Uterus (tissue), 4 donors: Measurements from ENCODE around the gene KPNA4. TPM values are rescaled to one million over a fixed set of nuclear protein-coding genes. Genes with fewer than 3 reads are reported as not detected.

Experiments
- DNase-seq, 2 donors: peaks; one replicate each; pipeline ENCODE4 v3.0.0-alpha.2; 2019 to 2020
- H3K27ac ChIP-seq, 2 donors: fragments of 200-600 bp; sonication (generic); 1 replicate in 1 of 2; 2 replicates in 1 of 2; pipeline ENCODE4 v1.5.1; 2016 to 2018
- H3K27me3 ChIP-seq, 2 donors: fragments of 200-600 bp; sonication (generic); one replicate each; pipeline ENCODE4 v1.5.1; 2018 to 2019; ENCODE audit warnings: control low read depth in 1 of 2
- H3K36me3 ChIP-seq, 2 donors: fragments of 200-600 bp; sonication (generic); one replicate each; pipeline ENCODE4 v1.5.1; 2019; ENCODE audit warnings: control low read depth in 1 of 2
- H3K4me1 ChIP-seq, 2 donors: fragments of 200-600 bp; sonication (generic); one replicate each; pipeline ENCODE4 v1.5.1; 2018 to 2019; ENCODE audit warnings: control low read depth in 1 of 2
- H3K4me3 ChIP-seq, 2 donors: fragments of 200-600 bp; sonication (generic); 1 replicate in 1 of 2; 2 replicates in 1 of 2; pipeline ENCODE4 v1.5.1; 2018 to 2019; ENCODE audit warnings: mild to moderate bottlenecking in 1 of 2
- H3K9me3 ChIP-seq, 2 donors: fragments of 200-600 bp; sonication (generic); one replicate each; pipeline ENCODE4 v1.5.1; 2019; ENCODE audit warnings: control low read depth in 1 of 2
- POLR2A ChIP-seq, 2 donors: fragments of 450-650 bp; IDR thresholded peaks; one replicate each; pipeline ENCODE4 v1.6.1; 2016; ENCODE audit warnings: antibody characterized with exemption in 2 of 2, mild to moderate bottlenecking in 1 of 2, moderate library complexity in 1 of 2
- intact Hi-C: fragments of 100-400 bp; cut with DNase I; formaldehyde crosslinking; loops from one replicate; pipeline ENCODE4 v1.15.1; 2023; ENCODE audit warnings: low total_unique reads
- total RNA-seq, 4 donors: library from RNA; depleted of rRNA in 3 of 4; stranded (reverse); fragments of >200 nt in 3 of 4; gene quantifications; one replicate each; pipeline versions ENCODE4 v1.1.0 to v1.2.4, GENCODE V29; 2014 to 2023
- TF ChIP-seq, protein P1 (sequence below), 4 experiments: fragments of 200-600 bp in 2 of 4; fragments of 450-650 bp in 2 of 4; sonication (generic) in 2 of 4; IDR thresholded peaks; one replicate each; pipeline ENCODE4 v1.5.1; 2016 to 2019; ENCODE audit warnings: antibody characterized with exemption in 4 of 4, mild to moderate bottlenecking in 2 of 4, moderate library complexity in 1 of 4
- donor health status: DM: yes; HTN: yes; CAD: no.

KPNA4 gene
- total RNA-seq, 4 donors from 2014 or later: 18.5 to 72.7 (median 33.5) TPM

DNA sequence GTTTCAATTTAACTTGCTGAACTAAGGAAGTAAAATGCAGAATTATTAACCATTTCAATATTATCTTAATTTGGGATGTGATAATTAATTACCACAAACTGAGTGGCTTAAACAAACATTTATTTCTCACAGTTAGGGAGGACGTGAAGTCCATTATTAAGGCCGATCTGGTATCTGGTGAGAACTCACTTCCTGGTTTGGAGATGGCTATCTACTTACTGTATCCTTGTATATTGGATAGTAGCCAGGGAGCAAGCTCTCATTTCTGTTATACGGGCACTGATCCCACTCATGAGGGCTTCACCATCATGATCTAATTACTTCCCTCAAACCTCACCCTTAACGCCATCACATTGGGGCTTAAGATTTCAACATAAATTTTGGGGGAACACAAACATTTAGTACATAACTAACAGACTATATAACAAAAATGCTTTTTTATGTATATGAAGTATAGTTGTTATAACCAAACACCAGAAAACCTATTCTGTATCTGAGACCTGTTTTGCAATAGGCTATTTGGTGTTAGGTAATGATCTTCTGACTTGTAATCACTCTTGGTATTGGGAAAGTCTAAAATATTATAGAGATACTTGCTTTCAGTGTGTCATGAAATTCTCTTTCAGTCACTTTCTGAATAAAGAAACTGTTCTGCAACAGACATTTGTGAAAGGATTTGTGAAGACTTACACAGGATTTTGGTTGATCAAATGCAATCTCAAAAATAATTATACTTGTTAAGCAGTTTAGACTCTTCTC, 4.7 kb upstream of the KPNA4 start:
- Histone ChIP-seq H3K36me3 (no peaks in the 10 kb centered on the region), H3K27me3 (no peaks in the 10 kb centered on the region), H3K4me1 (peaks cover 0 to 6% of the 10 kb centered on the region in 2 donors), H3K9me3 (no peaks in the 10 kb centered on the region), H3K4me3 (no peak overlapping the region), H3K27ac (no peak overlapping the region)
- TF ChIP-seq POLR2A (IDR thresholded peaks at IDR 0.05): no peak
- TF ChIP-seq, protein P1, sequence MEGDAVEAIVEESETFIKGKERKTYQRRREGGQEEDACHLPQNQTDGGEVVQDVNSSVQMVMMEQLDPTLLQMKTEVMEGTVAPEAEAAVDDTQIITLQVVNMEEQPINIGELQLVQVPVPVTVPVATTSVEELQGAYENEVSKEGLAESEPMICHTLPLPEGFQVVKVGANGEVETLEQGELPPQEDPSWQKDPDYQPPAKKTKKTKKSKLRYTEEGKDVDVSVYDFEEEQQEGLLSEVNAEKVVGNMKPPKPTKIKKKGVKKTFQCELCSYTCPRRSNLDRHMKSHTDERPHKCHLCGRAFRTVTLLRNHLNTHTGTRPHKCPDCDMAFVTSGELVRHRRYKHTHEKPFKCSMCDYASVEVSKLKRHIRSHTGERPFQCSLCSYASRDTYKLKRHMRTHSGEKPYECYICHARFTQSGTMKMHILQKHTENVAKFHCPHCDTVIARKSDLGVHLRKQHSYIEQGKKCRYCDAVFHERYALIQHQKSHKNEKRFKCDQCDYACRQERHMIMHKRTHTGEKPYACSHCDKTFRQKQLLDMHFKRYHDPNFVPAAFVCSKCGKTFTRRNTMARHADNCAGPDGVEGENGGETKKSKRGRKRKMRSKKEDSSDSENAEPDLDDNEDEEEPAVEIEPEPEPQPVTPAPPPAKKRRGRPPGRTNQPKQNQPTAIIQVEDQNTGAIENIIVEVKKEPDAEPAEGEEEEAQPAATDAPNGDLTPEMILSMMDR (IDR thresholded peaks at IDR 0.05): no peak
- intact Hi-C loops: no loop called here
- DNase-seq: no peak

DNA sequence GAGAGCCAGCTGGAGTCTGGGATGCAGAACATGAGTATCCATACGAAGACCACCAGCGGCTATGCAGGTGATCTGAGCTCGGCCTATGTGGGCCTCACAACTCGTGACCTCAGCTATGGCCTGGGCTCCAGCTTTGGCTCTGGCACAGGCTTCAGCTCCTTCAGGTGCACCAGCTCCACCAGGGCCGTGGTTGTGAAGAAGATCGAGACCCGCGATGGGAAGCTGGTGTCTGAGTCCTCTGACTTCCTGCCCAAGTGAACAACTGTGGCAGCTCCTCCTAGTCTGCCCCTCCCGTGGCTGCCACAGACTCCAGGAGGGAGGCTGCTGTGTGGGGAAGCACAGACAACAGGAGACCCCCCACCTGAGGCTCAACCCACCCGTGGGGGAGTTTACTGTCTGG, 3.6 kb upstream of the KPNA4 start:
- intact Hi-C loops: no loop called here
- H3K9me3 ChIP-seq: no peaks in the 10 kb centered on the region
- TF ChIP-seq, protein P1 (IDR thresholded peaks at IDR 0.05): no peak
- no peak for TF ChIP-seq POLR2A (IDR thresholded peaks at IDR 0.05)
- peaks cover 0 to 6% of the 10 kb centered on the region in 2 donors for H3K4me1 ChIP-seq
- no peak overlapping the region for H3K4me3 ChIP-seq
- DNase-seq: no peak
- H3K36me3 ChIP-seq: no peaks in the 10 kb centered on the region
- no peaks in the 10 kb centered on the region for H3K27me3 ChIP-seq
- H3K27ac ChIP-seq: no peak overlapping the region

DNA sequence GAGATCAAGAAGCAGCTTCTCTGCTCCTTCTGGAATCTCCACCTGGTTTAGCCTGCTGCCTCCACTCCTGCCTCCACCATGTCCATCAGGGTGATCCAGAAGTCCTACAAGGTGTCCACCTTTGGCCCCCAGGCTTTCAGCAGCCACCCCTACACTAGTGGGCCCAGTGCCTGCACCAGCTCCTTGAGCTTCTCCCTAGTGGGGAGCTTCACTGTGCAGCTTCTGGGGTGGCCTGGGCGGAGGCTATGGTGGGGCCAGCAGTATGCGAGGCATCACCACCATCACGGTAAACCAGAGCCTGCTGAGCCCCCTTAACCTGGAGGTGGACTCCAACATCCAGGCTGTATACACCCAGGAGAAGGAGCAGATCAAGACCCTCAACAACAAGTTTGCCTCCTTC, 2.4 kb upstream of the KPNA4 start:
- Histone ChIP-seq H3K27ac (no peak overlapping the region), H3K4me1 (peaks cover 0 to 12% of the 10 kb centered on the region in 2 donors), H3K36me3 (no peaks in the 10 kb centered on the region), H3K9me3 (no peaks in the 10 kb centered on the region), H3K27me3 (no peaks in the 10 kb centered on the region), H3K4me3 (no peak overlapping the region)
- TF ChIP-seq, protein P1 (IDR thresholded peaks at IDR 0.05): no peak
- no peak for TF ChIP-seq POLR2A (IDR thresholded peaks at IDR 0.05)
- no peak for DNase-seq
- intact Hi-C loops: no loop called here

DNA sequence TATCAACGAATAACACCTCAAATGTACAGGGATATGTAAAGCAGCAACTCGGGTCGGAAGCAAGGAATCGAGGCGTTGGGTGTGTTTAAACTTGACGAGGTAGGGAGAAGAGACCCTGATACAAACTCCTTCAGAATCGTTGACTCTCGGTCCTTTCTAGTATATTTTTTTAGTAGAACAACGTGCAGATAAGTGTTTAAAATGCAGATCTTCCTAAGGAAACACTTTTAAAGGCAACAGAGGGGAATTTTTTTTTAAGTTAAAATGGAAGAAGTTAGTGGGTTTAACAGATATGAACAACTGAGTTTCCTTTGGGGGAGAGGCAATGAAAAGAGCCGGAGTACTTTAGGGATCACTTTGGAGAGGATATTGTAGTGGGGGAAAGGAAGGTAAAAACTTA, 1.1 kb upstream of the KPNA4 start:
- no peaks in the 10 kb centered on the region for H3K27me3 ChIP-seq
- H3K27ac ChIP-seq: peak overlapping the region; percentile 95
- DNase-seq: no peak
- intact Hi-C loops: no loop called here
- TF ChIP-seq, protein P1 (IDR thresholded peaks at IDR 0.05): no peak
- TF ChIP-seq POLR2A (IDR thresholded peaks at IDR 0.05): no peak
- no peaks in the 10 kb centered on the region for H3K36me3 ChIP-seq
- no peaks in the 10 kb centered on the region for H3K9me3 ChIP-seq
- H3K4me3 ChIP-seq: peak overlapping the region; percentile 87 to 95
- peaks cover 0 to 19% of the 10 kb centered on the region in 2 donors for H3K4me1 ChIP-seq

DNA sequence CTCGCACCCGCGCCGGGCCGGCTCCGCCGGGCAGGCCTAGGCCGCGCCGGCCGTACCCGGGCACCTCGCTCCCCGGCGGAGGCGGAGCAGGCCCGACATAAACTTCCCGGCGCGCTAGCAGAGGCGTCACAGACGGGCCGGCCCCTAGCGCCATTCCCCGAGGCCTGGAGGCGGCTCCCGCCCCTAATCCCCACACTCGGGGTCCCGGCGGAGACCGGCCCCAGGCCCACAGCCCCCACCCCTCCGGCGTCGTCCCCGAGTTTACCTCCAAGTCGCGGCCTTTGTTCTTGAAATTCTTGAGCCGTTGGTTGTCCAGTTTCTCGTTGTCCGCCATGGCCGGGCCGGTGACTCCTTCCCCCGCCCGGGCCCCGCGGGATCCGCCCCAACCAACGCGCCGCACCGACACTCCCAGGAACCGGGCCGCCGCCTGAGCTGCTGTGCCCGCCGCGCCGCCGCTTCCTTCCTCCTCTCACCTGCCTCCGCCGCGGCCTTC, 376 bp downstream of the KPNA4 start:
- H3K9me3 ChIP-seq: no peaks in the 10 kb centered on the region
- peak overlapping the region; percentile 87 to 95 for H3K4me3 ChIP-seq
- peak overlapping the region; percentile 95 for H3K27ac ChIP-seq
- H3K36me3 ChIP-seq: no peaks in the 10 kb centered on the region
- TF ChIP-seq, protein P1 (IDR thresholded peaks at IDR 0.05): no peak
- no peak for TF ChIP-seq POLR2A (IDR thresholded peaks at IDR 0.05)
- intact Hi-C loops: no loop called here
- no peaks in the 10 kb centered on the region for H3K27me3 ChIP-seq
- peaks cover 0 to 19% of the 10 kb centered on the region in 2 donors for H3K4me1 ChIP-seq
- DNase-seq: no peak
